GM18867 (cell line): ENCODE data around the gene PLA2G4E.

Experiments
- ATAC-seq: cut with Tn5 transposase; IDR thresholded peaks from one replicate; pipeline ENCODE4 v1.9.1; 2021; ENCODE audit warnings: mild to moderate bottlenecking, moderate library complexity; ENCODE audit not compliant: unreplicated experiment

The PLA2G4E gene

DNA sequence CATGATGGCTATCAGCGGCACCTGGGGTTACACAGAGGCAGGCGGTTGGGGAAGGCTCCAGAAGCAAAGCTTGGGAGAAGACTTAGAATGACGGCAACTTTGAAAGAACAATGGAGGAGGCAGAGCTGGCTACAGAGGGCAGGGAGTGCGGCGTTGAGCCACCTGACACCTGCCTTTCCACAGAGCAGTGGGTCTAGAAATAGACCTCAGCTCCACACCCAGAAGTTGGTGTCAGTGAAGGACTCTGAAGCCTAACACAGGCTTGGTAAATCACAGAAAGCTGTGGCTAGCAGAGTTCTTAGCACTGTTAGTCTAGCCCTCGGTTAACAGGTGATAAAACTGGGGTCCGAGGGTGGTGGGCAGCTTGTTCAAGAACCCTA lies 25.4 kb downstream of the PLA2G4E start:
- no peak for ATAC-seq

DNA sequence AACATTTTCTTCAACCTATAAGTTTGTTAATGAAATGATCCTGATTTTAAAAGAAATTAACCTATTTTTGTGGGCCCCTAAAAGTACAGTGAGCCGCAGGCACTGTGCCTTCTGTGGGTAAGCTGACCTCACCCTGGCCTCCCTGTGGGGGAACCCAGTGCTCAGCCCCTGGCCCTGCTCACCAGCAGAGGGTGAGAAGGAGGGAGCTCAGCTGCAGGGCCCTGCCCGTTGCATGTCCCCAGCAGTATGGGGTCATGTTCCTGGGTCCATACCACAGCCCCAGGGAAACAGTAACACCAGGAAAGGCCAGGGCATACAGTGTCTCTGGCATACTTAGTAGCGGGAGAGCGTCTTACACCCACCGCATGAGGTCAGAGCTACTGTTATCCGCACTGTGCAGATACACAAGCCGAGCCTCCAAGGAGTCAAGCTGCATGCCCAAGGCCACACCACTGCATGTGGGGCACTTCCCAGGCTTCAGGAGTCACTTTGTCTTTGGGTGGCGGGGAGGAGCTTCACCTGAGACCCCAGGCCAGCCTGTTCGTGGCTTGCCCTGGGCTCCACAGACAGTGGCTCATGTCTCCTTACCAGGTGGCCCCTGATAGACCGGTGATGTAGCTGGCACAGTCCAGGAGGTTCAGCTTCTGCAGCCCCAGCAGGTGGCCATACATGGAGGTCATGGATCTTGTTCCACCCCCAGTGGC lies 25.9 kb downstream of the PLA2G4E start:
- no peak for ATAC-seq

DNA sequence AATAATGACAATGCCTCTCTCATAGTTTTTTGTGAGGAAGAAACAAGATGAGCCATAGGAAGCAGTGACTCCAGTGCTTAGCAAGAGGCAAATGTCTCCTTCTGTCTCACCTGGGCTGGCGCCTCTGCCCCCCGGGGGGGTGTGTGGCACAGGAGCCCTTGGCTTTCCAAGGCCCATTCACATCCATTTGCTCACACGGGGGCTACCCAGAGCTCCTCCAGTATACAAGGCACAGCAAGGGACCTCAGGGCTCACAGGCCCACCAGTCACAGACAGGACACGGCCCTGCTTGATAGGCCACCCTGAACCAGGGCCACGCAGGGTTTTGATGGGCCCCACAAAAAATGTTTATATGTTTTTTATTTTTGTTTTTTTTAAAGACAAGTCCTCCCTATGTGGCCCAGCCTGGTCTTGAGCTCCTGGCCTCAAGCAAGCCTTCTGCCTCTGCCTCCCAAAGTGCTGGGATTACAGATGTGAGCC lies 26.6 kb downstream of the PLA2G4E start:
- no peak for ATAC-seq

DNA sequence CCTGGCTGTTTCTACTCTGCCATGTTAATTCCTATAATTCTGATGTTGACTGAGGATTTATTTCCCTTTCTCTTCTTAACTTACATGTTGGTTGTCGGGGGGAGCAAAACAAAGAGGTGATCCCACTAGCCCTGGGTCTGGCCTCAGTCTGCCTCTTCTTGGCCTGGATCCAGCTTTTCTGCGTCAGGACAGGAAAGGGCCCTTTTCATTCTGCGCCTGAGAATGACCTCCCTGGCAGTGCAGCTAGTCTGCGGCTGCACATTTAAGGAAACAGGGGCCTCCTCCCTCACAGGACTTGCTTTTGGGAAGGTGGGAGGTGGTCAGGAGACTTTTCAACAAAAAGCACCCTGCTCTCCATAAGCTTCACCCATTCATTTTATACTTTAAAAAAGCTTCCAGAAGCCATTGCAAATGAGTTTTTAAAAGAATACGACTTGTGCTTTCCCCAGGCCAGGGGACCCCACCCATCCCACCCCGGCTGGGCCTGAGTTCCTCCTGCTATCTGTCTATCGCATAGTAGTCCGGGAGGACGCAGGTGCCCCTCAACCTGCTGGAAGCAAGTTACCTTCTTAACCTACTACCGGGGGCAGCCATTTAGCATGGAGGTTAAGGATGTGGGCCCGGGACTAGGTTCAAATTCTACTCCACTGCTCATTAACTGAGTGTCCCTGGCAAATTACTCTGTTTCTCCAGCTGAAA lies 27.2 kb downstream of the PLA2G4E start:
- no peak for ATAC-seq

DNA sequence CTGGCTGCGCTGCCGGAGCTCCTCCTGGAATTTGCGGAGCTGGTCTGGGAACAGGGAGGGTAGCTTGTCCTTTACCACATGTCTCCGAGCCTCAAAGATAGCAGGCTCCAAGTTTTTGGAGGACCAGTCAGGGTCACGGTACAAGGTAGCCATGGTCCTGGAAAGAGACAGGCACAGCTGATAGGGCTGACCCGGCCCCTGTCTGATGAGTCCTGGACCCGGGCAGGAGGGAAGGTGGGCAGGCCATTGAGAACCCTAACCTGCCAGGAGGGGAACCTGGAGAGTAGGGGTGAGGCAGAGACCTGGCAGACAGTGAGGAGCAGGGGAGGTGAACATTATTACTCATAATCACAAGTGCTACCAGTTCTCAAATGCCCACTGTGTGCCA lies 28.0 kb downstream of the PLA2G4E start:
- ATAC-seq: no peak

DNA sequence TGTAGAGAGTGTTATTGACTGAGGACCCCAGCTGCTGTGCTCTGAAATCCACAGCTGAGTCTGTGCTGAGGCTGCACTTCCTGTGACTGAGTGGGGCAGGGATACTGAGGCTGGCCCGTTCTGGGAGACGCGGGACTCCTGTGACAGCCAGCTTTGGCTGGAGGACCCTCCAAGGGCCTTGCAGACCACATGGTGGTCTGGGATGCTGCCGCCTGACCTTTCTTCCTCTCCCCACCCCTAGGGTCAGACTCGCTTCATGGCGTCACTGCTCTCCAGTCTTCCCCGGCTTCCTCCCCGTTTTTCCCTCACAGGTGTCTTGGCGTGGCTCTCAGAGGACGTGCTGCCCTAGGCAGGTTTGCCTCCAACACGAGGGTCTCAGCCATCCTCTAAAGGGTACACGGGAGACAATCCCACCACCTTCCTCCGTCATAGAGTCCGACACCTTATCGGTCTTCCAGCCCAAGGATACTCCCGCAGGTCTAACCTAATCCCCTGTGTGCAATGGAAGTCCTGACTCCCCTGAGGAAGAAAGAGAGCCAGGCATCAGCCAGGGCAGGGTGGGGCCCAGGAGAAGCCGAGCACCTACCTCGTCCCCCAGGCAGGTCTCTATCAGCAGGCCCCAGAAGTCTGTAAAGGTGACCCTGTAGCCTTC lies 28.6 kb downstream of the PLA2G4E start:
- no peak for ATAC-seq

DNA sequence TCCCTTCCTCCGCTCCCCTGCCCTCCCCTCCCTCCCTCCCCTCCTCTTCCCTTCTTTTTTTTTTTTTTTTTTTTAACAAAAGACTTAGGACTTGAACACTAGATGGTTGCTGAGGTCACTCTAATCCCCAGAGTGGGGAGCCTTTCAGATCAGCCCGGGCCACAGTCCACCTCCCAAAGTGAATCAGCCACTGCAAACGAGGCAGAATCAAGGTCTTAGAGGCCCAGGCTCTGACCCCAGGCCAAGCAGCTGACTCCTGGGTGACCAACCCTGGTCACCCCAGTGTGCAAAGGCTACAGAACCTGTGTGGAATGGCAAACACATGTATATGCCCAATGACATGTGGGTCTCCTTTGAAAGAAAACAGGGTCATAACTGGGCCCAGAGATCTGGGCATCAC lies 30.2 kb downstream of the PLA2G4E start:
- no peak for ATAC-seq

DNA sequence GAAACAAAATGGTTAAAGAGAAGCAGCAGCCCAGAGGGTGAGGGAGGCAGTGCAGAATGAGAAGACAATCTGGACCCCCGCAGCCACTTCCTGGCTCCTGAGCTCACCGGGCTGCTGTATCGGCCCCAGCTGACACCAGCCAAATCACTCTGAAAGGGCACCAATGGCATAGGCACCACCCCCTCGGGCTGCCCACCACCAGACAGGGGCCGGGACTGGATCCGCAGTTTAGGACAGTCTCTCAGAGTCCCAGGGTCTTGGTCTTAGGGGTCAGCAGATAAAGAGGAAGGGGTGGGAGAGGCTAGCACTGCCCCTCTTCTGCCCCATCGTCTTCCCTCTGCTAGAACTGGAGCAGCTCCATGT lies 30.6 kb downstream of the PLA2G4E start:
- ATAC-seq: no peak

DNA sequence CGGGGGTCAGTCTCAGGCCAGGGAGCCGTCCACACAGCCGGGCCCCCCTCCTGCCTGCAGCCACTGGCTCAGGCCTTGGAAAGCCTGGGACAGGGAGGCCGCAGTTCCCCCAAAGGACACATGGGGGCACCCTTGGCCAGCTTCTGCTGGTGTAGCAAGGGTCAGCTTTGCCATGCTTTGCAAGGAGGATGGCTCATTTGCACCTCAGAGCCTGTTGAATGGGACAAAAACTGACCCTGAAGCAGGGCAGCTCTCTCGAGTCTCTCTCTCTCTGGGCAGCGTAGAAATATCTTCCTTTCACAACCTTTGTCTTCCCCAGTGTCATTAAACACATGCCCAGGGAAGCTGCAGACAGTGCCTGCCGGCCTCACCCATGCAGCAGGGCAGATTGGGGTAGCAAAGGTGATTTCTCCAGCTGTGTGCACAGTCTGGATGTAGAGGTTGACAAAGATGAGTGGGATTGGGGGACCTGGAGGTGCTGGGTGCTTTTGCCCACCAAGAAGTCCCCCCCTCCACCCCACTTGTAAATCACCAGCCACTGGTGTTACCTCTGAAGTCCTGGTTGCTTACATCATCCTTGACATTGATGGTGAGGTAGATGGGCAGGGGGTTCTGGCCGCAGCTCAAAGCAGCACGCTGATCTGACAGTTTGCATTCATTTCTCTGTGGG lies 31.1 kb downstream of the PLA2G4E start:
- ATAC-seq: peak; percentile 68

DNA sequence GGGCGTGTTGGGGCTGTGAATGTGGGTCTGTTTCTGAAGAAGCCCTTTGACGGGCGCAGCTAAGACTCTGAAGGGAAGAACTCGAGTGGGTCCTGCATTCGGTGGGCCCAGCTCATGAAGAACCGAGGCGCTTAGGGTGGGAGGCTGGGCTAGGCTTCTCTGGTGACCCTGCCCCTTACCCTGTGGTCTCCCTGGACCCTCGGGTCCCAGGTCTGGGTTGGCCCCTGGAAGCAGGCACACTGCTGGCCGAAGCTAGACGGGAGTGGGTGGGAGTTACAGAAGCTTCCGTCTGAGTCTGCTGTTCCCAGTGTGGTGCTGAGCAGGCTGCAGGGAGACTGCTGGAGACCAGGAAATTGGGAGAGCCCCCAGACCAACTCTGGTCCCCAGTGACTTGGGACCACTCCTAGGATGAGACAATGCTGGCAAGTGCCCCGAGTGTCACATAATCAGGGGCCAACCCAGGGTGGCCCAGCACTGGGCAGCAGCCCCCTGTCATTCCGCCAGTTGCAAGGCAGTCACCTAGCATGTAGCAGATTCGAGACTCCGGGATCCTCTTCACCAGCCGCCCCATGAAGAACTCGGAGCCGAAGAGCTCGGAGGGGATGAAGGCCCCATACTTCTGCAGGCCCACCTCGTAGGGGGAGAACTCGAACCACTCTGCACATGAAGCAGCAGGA lies 31.8 kb downstream of the PLA2G4E start:
- no peak for ATAC-seq

DNA sequence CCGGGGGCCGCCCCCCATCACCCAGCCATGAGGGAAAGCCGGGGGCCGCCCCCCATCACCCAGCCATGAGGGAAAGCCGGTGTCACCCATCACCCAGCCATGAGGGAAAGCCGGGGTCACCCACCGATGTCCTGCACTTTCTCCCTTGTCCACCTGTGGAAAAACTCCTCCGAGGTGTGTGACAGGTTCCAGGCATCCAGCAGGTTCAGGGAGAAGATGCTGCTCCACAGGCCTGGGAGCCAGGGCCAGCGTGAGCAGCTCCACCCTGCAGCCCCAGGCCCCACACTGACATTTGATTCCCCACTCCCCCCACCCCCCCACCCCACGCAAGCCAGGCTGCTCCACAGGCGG lies 32.9 kb downstream of the PLA2G4E start:
- ATAC-seq: no peak

DNA sequence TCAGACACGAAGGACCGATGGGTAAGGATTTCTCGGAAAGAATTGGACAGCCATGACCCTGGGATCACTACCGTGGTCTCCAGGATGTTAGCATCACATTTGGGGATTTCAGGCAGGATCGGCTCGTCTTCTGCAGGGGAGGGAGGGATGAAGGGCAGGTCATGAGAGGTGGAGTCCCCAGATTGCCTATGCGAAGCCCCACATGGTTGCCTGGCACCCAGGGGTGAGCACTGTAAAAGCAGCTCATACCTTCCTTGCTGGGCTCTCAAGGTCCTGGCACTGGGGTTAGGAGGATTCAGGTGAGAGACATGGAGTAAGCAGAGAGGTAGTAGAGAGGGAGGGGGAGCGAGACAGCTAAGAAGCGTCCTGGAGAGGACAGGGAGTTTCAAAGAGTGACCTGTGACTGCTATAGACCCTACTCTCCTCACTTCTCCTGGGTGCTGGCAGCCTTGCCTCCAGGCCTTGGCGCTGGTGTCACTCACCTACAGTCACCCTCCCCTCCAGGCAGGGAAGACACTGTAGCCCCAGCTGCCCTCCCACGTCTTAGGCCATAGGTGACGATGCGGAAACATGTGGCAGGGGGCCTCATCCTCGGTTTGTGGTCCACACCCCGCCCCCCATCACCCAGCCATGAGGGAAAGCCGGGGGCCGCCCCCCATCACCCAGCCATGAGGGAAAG lies 33.5 kb downstream of the PLA2G4E start:
- ATAC-seq: no peak

DNA sequence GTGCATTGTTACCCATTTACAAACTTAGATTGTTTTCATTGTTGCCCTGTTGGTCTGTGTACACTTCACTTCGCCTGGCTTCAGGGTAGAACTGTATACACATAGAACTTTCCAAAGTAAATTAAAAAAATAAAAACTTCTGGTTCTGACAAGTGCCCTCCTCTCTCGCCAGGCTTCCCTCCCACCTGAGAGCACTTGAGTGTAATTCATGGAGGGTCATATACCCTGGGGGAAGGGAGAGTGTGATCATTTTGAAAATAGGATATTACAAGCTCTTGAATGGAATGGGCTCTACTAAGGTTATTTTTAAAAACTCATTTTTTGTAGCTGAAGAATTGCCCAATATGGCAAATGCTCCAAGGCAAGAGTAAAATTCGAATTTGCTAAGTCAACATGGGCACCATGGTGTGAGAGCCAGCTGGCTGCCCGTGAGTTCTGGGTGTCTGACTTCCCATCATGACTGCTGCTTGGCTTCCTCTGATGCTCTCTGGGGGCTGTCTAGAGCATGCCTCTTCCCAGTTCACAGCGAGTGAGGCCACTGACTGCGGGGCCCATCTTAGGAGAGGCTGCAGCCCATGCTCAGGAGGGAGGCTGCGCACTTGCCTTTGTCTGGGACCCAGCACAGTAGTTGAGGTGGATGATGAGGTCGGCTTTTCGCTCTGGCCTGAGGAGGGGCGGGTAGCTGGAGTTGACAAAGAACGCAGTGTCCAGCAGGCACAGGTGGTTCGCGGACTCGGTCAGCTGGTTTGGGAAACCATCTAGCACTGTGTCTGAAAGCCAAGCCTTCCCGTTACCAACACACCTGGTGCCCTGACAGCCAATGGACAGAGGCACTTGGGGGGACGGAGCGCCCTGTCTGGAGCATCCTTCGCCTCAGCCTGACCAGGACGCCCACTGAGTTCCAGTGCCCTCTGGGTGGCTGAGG lies 35.3 kb downstream of the PLA2G4E start:
- ATAC-seq: no peak

DNA sequence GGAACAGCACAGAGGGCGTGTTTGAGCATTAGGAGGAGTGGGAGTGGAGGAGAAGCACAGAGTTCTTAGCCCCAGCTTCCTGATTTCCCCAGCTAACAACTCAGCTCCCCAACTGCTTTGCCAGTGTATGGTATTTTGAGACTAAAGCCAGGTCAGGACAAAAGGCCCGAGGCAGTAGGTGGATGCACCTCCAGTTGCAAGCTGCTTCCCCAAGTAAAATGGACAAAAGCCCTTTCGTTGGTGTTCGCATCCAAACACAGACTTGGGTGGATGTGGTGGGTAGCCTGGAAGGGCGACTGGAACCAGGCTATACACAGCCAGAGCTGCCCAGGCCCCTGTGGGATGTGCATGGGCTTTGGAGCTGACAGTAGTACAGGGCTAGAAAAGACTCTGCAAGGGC lies 36.2 kb downstream of the PLA2G4E start:
- ATAC-seq: no peak

DNA sequence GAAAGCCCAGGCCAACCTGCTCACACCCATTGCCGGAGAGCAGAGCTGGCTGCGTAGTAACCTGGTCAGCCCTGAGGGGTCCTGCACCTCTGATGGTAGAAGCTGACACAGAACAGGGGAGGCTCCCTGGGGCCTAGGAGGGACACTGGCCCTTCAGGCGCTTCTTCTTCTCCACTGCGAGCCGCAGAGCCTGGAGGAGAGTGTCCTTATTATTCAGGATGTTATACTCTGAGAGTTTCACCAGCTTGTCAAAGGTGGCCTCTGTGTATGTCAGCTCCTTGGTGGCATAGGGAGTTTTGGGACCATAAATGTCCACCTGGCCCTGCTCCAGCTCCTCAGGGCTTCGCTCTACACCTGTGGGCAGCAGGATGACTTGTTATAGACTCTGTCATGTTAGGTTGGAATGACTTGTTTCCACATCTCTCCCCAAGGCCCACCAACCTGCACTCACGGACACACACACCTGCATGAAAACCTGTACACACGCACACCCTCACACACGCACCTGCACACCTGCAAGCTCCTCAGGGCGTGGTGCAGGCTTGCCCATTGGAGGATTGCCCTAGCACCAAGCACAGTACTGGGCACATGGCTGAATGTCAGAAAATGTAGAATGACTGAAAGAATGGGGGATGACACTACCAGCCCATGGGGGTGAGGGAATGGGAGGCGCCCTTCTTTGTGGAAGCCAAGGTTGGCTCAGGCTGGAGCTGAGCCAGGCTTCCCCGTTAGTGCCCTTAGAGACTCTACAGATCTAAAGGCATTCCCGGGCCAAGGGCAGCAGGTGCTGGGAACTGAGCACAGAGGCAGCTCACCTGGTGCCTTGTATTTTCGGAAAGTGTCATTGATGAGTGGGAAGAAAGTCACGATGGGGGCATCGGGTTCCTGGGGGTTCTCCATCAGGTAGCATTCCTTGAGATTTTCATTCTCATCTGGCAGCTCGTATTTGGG lies 36.9 kb downstream of the PLA2G4E start:
- ATAC-seq: no peak

DNA sequence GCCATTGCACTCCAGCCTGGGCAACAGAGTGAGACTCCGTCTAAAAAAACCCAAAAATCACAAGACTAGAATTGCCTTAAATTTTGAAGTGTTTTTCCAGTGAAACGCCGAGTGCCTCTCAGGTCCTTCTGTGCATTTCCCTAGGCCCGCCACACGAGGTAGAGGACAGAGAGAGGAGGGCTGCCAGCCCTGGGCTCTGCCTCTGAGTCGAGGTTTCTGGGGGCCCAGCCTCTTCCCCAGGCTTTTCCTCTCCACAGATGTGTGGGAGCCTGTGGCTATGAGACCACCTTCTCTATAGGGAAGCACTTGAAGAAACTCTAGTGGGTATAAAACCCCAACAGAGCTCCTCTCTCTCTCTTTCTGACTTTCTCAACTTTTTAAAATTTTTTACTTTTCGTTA lies 37.6 kb downstream of the PLA2G4E start:
- ATAC-seq: no peak

DNA sequence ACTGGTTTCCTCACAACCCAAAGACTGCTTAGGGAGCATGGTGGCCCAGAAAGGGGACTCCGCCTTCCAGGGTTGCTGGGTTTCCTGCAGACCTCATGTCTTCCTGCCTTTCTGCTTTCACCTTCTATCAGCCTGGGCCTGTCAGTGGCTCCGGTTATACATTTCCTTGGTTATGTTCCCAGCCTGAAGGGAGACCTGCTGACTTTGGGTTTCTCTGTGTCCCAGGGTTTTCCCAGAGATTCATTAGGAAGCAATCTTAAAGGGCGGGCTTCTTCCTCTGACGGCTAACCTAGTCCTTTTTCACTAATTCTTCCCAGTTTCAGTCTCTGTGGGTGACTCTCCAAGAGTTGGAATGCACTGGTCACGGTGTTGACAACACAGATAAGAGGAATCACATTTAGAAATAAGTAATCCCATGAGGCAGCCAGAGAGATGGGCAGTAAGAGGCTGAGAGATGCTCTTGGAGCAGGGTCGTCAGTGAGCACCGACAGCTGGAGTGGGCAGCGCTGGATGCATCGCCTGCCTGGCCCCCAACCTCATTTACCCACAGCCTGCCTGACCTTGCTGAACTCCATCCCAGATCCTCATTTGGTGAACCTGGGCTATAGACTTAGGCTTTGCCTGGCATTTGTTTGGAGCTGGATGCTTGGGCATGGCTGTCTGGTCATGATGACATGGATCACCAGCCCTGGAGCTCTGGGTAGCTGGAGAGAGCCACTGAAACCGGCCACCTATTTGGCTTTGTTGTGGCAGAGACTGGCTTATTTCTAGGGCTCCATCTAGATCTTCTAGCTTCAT lies 38.5 kb downstream of the PLA2G4E start:
- no peak for ATAC-seq
